Esophagus muscularis mucosa (tissue), 4 donors: ENCODE measurements around the gene PKDCC.

Source experiments
- EP300 ChIP-seq: sonication (generic); formaldehyde crosslinking; IDR thresholded peaks from one replicate; pipeline ENCODE4 v1.6.1; 2017; ENCODE audit warnings: antibody characterized with exemption
- POLR2A ChIP-seq: fragments of 450-650 bp; IDR thresholded peaks from one replicate; pipeline ENCODE4 v1.6.1; 2017; ENCODE audit warnings: antibody characterized with exemption, moderate library complexity, mild to moderate bottlenecking, low read depth
- POLR2AphosphoS5 ChIP-seq, 2 donors: sonication (generic); formaldehyde crosslinking; IDR thresholded peaks; one replicate each; pipeline ENCODE4 v1.6.1; 2017; ENCODE audit warnings: antibody characterized with exemption in 2 of 2
- TF ChIP-seq, protein P1 (sequence below), 3 experiments: fragments of 200-600 bp in 2 of 3; fragments of 450-650 bp in 1 of 3; sonication (generic) in 2 of 3; IDR thresholded peaks; one replicate each; pipeline ENCODE4 v1.5.1; 2017 to 2019; ENCODE audit warnings: antibody characterized with exemption in 3 of 3, mild to moderate bottlenecking in 2 of 3, moderate library complexity in 1 of 3

DNA sequence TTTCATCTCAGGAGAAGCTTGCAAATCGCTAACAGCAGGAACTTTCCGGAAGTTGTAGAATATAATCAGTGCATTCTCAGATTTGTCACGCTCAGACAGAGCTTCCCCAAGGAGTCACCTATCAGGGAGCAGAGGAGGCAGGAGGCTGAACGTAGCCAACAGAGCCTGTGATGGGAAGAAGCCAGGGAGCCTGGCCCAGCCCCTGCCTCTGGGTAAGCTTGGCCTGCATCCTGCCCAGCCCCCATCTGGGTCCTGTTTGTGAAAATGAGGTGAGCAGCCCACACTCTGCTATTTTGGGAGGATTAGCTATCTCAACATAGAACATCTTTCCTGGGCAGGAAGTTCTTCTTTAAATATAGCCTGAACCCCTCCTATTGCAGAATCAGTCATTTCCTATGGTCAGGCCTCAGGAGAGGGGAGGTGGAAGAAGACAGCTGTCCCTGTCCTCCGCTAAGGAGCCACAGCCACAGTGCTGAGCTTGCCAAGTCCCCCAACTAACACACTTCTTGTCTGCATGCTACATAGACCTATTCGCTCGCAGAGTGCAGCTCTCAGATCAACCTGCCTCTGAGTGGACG, 19.2 kb upstream of the PKDCC start:
- TF ChIP-seq, protein P1, sequence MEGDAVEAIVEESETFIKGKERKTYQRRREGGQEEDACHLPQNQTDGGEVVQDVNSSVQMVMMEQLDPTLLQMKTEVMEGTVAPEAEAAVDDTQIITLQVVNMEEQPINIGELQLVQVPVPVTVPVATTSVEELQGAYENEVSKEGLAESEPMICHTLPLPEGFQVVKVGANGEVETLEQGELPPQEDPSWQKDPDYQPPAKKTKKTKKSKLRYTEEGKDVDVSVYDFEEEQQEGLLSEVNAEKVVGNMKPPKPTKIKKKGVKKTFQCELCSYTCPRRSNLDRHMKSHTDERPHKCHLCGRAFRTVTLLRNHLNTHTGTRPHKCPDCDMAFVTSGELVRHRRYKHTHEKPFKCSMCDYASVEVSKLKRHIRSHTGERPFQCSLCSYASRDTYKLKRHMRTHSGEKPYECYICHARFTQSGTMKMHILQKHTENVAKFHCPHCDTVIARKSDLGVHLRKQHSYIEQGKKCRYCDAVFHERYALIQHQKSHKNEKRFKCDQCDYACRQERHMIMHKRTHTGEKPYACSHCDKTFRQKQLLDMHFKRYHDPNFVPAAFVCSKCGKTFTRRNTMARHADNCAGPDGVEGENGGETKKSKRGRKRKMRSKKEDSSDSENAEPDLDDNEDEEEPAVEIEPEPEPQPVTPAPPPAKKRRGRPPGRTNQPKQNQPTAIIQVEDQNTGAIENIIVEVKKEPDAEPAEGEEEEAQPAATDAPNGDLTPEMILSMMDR (IDR thresholded peaks at IDR 0.05): no peak
- TF ChIP-seq POLR2AphosphoS5 (IDR thresholded peaks at IDR 0.05): no peak
- no peak for TF ChIP-seq POLR2A
- TF ChIP-seq EP300: no peak
